Activated T-cell treated with anti-CD3 and anti-CD28 coated beads for 24 hours (primary cell): ENCODE measurements around the gene MCF2L2.
"Not testable (repeated sequence)": the region's sequence is repeated elsewhere in the genome, so short reads cannot be mapped to it uniquely, and the experiment has no call there.

ENCODE experiments used
- DNase-seq: peaks from one replicate; pipeline ENCODE4 v3.0.0-alpha.2; 2020; ENCODE audit warnings: low read depth

MCF2L2 gene

GRCh38 chr3:183428447-183429211, at the start of gene MCF2L2:
MCF2L2 (minus strand) TSS chr3:183428619; CDS start chr3:183427977, 642 bp downstream.
- DNase-seq = peak; percentile 67

- DNase-seq = no peak
These were observed 49.5 kb upstream of the MCF2L2 start for GRCh38 chr3:183477801-183478456.

GRCh38 chr3:183475764-183476162, 47.3 kb upstream of the MCF2L2 start:
- not testable (repeated sequence) for DNase-seq

GRCh38 chr3:183475016-183475763, 46.8 kb upstream of the MCF2L2 start:
- DNase-seq = no peak

GRCh38 chr3:183473969-183474368, 45.5 kb upstream of the MCF2L2 start:
- no peak for DNase-seq

- DNase-seq = no peak
These were observed 43.7 kb upstream of the MCF2L2 start for GRCh38 chr3:183472155-183472554.

- no peak for DNase-seq
These were observed 40.0 kb upstream of the MCF2L2 start for GRCh38 chr3:183468424-183468823.

- DNase-seq = no peak
These were observed 38.2 kb upstream of the MCF2L2 start for GRCh38 chr3:183466575-183466974.

- not testable (repeated sequence) for DNase-seq
These were observed 37.3 kb upstream of the MCF2L2 start for GRCh38 chr3:183465710-183466109.

- DNase-seq = no peak
These were observed 36.1 kb upstream of the MCF2L2 start for GRCh38 chr3:183464480-183464879.

GRCh38 chr3:183460081-183461055, 31.9 kb upstream of the MCF2L2 start:
- no peak for DNase-seq

GRCh38 chr3:183455089-183455488, 26.7 kb upstream of the MCF2L2 start:
- DNase-seq = no peak

- DNase-seq = no peak
These were observed 25.6 kb upstream of the MCF2L2 start for GRCh38 chr3:183454064-183454463.

- DNase-seq = no peak
These were observed 21.4 kb upstream of the MCF2L2 start for GRCh38 chr3:183449791-183450190.

- no peak for DNase-seq
These were observed 21.0 kb upstream of the MCF2L2 start for GRCh38 chr3:183449391-183449790.

- DNase-seq = no peak
These were observed 20.1 kb upstream of the MCF2L2 start for GRCh38 chr3:183448369-183449128.

GRCh38 chr3:183447206-183448001, 19.0 kb upstream of the MCF2L2 start:
- peak; percentile 66 for DNase-seq

GRCh38 chr3:183446838-183447205, 18.4 kb upstream of the MCF2L2 start:
- no peak for DNase-seq

- no peak for DNase-seq
These were observed 16.3 kb upstream of the MCF2L2 start for GRCh38 chr3:183444748-183445147.
